CD4-positive, alpha-beta T cell treated with Interleukin-17A for 4 hours (primary cell): ENCODE data around the gene HOXD4.

Experiments
- DNase-seq: peaks from one replicate; pipeline ENCODE4 v3.0.0-alpha.2; 2020; ENCODE audit warnings: mixed read lengths

HOXD4 gene

DNA sequence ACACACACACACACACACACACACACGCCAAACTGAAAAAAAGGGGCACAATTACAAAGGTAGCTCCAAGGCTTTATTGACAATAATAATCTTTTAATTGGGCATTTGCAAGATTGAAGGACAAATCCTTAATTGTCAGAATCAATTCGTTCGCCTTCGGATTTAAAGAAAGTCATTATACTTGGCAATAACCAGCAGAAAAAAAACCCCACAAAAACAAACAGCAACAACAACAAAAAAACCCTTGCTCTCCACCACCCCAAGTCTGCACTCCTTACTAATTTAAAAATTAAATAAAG is 23.6 kb upstream of the HOXD4 start:
- DNase-seq = no peak

DNA sequence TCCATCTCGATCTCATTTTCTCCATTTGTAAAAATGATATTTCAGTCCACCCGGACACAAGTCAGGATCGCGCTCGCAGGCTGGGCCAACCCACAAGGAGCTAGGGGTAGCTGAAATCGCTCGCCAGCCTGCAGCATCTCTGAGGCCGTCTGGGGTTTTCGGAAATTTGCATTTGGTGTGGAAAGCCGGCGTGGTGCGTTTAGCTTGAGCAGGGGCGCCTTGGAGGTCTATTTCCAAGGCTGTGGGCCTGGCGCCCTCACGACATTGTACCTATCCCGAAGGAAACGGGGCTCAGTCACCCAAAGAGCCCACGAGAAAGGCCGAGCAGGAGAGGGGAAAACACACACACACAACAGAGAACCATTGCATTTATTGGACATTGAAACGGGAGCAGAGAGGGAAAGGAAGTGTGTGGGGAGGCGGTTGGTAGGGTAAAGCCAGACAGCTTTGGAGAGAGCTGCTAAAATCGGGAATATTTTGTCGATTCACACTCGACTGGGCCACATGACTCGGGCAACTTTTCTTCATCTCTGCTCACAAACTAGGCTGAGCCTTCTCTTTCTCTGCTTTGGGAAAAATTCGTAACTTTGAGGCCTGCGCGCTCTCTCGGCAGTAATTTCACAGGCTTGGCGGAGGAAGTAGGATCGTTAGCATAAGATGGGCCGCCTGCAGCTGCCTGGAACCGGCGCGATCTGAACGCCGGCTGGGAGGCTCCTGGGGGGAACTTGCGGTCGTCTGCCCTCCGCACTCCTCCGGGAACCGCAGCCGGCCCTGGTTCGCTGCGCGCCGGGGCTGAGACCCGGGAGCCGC is 23.0 kb upstream of the HOXD4 start:
- DNase-seq = no peak

DNA sequence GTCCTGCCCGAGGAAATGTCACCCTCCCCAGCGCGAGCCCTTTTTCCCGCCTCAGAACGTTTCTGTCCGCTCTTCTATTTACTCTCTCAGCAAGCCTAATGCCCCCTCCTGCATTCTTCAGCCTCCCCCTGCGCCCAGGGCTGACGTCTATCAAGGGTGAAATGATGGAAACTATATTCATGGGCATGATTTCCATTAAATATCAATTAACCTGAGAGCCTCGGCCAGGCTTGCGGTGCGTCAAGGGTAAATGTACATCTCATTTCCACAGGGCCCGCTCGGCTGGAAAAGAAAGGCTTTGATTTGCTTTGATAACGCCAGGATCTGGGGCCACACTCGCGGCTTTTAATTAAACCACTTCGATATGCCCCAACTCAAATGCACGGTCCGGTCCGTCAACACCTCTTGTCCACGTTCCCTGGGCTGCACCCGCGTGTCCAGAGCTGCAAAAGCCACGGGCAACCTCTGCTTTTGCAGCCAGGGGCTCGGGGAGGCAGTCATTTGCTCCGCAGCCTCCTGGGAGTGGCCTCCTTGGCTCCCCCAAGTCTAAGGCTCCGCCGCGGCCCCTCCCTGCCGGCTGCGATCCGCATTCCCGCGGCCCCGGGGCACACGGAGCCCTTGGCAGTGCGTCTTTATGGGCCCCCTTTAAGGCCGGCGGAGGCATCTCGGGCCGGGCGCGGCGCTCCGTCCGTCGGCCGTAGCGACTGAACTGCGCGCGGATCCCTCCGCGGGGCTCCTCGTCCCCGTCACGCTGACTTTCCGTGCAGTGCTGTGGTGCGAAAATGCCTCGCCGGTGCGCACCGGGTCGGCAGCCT is 22.2 kb upstream of the HOXD4 start, which contains the start of gene HOXD8:
Gene HOXD8 (plus strand): TSS at position 724 of the 815 bp plus-strand sequence. CDS start 662 bp downstream, outside the sequence.
- DNase-seq = no peak

DNA sequence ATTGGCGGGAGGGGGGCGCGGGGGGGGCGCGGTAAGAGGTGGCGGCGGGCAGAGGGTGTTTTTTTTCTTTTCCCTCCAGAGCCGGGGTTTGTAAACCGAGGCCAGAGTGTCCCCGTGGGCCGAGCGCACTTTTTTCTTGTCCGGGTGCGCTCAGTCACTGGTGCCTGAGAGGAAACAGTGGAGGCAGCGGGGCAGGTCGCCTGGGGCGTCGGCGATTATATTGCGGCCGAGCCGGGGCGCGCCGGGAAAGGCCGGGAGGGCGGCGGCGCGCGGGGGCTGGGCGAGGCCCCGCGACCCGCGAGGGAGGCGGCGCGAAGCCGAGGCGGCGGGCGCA is 21.6 kb upstream of the HOXD4 start:
- DNase-seq = no peak

DNA sequence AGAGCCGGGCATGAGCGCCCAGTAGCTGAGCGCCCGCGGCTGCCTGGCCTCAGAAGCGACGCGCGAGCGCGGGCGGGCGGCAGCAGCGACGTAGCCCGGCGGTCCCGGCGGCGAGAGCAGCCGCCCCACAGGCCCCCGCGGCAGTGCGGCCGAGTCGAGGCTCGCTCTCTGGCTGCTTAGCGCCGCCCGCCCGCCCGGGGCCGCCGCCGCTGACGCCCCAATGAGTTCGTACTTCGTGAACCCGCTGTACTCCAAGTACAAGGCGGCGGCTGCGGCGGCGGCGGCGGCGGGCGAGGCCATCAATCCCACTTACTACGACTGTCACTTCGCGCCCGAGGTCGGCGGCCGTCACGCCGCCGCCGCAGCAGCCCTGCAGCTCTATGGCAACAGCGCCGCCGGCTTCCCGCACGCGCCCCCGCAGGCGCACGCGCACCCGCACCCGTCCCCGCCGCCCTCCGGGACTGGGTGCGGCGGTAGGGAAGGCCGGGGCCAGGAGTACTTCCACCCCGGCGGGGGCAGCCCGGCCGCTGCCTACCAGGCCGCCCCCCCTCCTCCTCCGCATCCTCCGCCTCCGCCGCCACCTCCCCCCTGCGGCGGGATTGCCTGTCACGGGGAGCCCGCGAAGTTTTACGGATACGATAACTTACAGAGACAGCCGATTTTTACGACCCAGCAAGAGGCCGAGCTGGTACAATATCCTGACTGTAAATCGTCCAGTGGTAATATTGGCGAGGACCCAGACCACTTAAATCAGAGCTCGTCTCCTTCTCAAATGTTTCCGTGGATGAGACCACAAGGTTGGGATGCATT is 21.0 kb upstream of the HOXD4 start:
- peak; percentile 22 for DNase-seq

DNA sequence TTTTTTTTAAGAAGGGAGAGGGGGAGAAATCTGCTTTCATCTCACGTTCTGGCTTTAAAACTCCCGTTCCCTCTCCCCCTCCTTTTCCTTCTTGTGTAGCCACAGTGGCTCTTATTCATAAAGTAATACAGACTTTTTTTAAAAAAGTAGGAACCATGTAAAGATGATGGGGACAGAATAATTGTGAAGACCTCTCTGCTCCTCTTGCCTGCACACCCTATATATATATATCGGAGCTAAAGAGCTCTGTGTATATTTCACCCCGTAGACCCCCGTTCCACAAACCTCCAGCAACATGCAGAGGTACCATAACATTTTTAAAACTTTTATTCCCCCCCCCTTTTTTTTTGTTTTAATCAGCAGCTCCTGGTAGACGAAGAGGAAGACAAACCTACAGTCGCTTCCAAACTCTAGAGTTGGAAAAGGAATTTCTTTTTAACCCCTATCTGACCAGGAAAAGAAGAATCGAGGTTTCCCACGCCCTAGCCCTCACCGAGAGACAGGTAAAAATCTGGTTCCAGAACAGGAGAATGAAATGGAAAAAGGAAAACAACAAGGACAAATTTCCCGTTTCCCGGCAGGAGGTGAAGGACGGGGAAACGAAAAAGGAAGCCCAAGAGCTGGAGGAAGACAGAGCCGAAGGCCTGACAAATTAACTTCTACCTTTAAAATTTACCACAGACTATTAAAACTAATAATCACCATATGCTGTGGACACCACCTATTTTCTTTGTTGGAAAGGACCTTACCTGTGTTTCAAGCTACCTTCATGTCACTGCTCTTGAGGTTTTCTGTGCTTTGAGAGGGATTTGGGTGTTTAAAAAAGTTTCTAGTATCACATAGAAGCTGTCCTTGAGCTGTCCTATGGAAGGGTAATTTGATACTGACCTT is 20.1 kb upstream of the HOXD4 start:
- DNase-seq = no peak

DNA sequence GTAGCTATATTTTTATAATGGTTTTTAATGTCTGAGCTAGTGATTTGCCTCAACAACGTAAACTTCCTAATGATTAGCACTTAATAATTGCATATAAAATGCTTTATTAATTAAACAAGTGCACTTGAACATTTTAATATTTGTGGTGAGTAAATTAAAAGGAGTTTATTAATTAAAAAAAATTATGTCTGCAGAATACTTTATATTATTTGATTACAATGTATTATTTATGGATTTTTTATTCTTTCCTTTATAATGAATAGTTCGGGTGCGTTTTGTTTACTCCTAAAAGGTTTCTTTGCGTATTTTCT is 19.5 kb upstream of the HOXD4 start:
- DNase-seq = no peak

DNA sequence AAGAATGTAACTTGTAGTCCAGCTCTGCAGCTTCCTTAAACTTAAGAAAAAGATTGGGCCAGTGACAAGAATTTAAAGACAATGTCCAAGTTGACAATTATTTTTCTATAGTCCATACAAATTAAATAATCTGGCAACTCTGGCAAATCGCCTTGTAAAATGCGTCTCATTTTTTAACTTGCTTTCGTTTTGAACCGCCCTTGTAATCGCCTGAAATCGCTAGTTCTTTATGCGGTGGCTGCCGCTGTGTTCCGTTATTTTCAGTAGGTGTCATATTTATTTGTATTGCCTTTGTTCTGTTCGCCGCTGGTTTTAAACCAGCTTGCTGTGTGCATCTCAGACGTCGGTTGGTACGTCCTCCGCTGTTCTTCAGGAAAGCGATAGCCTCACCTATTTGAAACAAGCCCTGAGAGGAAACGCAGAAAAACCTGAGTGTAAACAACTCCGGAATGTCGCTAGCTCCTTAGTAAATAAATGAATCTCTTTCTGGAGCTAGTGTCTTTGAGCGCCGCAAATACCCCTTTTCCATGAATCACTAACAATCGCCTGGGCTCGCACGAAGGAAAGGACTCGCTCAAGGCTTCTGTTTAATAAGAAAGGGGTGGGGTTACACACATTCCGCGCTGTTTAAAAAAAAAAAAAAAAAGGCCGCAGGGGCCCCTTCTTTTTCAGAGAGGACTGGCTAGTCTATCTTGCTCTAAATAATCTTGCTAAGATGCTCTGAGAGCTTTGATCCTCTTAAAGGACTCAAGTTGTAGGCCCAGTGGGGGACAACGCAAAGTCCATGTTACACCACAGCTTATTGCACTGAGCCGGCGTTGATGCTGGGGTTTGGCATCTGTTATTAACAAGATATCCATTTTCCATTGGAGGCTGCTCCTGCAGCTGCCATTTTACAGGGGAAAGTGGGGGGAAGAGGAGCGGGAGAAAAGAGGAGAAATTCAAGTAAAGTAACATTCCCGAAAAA is 18.9 kb upstream of the HOXD4 start:
- no peak for DNase-seq

DNA sequence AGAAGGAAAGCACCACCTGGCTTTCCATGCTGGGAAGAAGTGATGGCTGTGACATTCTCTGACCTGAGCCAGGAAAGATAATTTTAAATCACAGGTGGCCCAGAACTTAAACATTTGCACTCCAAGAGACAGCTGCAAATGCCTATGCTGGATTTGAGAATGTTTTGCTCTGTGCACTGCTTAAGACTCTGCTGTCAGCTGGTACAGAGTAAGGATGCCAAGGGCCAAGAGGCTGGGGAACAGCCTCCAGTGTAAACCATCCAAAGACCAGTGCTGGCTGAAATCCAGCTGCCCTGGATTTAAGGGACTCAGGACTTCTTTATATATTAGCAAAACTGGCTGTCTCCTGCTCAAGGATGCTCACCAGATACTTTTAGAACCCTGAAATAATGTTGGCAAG is 18.0 kb upstream of the HOXD4 start:
- no peak for DNase-seq

DNA sequence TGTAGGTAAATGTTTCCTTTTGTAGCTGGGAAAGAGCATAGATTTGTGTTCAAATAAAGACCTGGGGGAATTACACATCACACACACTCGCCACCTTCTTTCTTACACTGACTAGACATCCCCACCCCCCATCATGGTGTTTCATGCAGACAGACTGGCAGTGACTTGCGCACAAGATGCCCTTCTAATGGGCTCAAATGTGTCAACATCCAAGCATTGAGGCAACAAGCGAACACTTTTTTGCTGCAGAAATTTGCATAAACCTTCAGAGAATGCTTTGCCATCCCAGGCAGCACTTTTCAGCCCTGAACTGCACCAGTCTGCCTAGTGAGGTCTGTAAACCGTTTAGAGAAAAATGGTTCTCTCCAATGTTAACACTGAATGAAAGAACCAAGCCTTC is 17.3 kb upstream of the HOXD4 start:
- DNase-seq = no peak

DNA sequence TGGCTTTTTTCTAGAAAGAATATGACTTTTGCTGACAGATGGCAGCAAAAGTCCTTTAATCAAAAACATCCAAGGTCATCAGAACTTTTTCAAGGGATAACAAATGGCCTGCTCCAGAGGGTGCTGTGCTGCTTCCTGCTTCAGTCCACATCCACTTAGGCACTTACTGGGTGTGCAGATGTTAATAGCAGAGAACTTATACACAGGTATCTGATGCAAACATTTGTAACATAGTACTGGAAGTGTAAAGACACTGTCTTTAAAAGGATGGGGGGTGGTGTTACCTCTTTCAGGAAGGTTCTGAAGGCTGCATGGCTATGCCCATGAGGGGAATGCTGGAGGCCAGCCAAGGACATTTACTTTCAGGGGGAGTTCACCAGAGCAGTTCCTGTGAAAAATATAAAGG is 16.3 kb upstream of the HOXD4 start:
- DNase-seq = no peak

DNA sequence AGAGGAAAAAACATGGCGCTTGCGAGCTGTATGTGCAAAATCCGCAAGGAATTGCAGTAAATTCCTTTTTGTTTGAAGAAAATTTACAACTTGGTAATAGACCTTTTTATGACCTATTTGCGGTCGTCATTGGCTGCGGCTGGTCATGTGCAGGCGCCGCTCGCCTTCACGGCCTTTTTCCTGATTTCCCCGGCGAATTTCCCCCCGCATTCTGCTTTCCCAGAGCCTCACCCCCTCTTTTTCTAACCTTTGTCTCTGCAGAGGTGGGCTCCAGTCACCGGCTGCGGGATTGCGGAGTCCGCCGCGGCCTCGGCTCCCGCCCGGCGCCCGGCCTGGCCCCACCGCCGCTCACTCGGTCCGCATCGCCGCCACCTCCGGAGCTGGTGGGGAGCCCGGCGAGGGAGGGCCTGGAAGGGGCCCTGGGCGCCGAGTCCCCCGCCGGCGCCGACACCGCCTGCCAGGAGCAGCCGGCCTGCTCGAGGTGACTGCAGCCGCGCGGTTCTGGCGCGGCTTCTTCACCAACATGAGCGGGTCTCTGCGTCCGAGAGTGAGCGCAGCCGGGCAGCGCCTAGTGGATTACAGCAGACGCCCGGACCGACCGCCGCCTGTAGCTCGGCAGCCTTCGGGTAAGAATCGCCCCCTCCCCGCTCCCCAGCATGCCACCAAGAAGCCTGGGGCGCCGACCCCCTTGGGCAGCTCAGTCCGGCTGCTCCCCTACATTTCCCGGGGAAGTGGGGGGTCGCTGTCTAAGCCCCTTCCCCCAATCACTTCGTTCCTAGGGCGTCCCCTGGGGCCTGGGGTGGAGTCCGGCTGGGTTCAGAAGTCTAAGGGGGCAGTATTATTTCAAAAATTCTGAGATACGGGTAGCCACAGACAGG is 14.7 kb upstream of the HOXD4 start:
- no peak for DNase-seq

DNA sequence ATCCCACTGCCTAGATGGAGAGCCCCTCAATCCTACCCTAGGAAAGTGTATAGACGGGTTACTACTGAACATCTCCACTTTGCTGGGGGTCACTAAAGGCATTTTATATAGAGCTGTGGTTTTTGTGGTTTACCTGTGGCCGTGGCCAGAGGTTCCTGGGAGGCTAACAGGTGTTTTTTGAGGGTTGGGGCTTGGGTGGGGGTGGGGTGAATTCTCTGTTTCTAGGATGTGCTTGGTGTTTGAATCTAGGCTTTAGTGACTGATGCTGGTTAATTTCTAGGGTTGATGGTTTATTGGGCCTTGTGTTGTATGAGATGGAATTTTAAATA is 14.1 kb upstream of the HOXD4 start:
- no peak for DNase-seq

DNA sequence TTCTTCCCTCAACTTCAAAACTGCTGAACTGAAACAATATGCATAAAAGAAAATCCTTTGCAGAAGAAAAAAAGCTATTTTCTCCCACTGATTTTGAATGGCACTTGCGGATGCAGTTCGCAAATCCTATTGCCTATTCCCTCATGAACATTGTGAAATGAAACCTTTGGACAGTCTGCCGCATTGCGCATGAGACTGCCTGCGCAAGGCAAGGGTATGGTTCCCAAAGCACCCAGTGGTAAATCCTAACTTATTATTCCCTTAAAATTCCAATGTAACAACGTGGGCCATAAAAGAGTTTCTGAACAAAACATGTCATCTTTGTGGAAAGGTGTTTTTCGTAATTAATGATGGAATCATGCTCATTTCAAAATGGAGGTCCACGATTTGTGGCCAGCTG is 13.4 kb upstream of the HOXD4 start:
- DNase-seq = no peak

DNA sequence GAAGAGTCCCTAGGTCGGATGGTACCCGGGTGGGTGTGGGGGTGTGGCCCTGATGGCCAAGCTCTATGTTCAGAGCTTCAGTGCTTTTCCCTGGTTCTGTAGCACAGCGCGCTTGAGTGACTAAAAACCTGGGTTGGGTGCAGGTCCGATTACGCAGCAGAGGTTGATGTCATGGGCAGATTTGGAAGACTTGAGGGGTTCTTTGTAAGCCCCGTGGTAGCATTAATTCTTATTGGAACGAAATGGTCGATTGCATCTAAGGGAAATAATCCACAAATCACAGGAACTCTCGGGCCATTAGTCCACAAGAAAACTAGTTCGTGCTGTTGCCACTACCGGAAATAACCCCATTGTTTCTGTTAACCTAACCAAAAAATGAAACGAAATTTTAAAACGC is 12.8 kb upstream of the HOXD4 start:
- no peak for DNase-seq

DNA sequence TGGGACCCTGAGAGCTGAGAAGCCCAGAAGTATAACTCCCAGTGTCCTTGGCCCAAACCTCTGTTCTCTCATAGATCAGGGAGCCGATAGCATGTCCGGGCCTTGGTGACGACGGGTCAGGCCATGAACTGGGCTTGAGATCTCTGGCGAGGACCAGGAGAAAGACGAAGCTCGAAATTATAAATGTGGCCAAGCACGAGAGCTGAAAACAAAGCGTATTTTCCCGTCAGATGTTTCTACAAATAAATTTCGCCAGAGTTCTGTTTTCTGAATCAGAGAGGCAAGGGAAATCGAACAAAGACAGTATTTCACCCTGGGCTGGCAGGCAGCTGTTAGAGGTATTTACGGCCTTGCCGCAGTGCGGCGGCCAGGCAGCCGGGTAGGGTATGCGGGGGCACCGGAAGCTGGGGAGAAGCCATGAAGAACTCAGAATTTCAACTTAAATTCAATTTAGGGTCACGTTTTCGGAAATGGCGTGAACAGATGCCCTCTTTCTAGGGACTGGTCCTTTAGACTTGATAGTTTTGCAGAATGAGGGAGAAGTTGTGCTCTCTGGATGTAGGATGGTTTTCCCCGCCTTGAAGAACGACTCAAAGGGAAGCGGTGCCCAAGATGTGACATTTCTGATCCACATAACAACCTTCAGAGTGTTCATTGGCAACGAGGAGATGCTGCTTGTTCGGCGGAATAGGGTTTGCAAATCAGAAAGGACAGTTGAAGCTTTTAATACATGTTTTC is 12.3 kb upstream of the HOXD4 start:
- DNase-seq = no peak

DNA sequence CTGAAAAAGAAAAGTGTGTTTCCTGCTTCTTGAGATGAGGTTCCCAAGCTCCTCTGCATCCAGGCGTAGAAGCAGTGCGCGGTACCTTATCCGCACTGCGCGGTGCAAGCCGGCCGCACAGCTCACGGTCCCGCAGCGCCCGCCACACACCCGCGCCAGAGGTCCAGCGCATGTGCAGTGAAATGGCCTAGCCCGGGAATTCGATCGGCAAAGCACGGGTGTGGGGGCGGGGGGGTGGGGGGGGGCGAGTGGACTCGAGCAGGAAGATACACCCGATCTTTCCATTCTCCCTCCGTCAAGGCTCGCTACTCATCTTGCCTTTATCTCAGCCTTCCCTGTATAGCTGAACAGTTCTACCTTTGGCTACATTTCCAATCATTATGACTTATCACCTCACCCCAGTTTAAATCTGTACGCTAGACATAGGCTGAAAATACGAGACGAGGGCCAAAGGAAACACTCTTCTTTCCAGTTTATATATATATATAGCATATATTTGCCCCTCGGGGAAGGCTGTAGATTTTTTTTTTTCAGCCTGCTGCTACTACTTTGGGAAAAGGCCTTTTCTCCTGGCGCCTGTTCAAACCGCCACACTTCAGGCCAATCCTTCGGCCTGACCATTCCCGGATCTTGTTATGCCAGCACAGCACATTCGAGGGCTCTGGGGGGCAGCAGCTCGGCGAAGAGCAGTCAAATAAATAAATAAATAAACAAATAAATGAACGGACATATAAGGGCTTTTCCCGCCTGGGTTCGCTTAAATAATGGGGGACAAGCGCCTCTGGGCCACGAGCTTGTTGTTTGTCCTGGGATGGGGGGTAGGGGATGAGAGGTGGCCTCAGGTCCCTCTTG is 11.5 kb upstream of the HOXD4 start:
- DNase-seq = no peak

DNA sequence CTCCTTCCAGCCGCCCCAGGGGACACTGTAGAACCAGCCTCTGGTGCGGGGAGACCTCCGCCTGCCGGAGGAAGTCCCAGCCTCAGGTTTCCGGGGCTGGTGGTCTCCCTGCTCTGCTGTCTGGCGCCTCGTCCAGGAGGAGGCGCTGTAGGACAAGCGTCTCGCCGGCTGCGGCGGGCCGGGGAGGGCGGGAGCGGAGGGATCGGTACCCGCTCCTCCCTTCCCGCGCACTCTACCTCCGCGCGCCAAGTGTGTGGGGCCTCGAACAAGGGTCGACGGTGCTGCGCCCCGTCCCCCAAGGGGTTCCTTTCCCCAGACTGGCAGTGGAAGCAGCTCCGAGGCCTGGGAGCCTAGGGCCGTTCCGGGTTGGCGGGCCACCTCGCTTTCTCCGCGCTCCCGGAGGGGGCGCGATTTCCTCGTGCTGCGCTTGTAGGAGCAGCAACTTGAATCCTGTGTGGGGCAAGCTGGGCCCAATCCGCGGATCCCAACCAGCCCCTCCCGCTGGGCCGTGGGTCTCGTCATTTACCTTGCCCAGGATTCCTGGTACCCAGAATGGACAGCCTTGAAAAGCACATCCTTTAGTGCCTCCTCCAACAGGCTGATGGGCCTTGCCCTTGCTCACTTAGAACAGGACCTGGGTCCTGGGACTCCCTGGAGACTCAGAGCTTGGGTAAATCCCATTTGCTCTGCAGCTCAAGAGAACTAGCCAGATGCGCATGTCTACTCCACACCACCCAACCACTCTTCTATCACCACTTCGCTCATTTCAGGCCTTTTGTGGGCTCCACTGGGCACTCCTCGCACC is 10.6 kb upstream of the HOXD4 start:
- peak; percentile 62 for DNase-seq
